HepG2 (cell line): ENCODE results near the gene SYCP2L. TPM values are rescaled to one million over a fixed set of nuclear protein-coding genes. Genes with fewer than 3 reads are reported as not detected.

Source experiments
- ATAC-seq: fragments of 200-7000 bp; cut with Tn5 transposase; 3 replicates; pipeline ENCODE4 v1.9.1; 2020; ENCODE audit warnings: mild to moderate bottlenecking, moderate library complexity
- BruUV-seq: library from RNA; stranded (reverse); fragments of 400-500 nt; replicated peaks from 2 replicates; lab custom pipeline; 2021; lab: Mats Ljungman, UMichigan
- CTCF ChIA-PET: fragments of 300-600 bp; formaldehyde crosslinking; extraction: SDS; loops from one replicate; lab custom pipeline; 2021; ENCODE audit warnings: low total read pairs, inconsistent platforms, low intra/inter-chr PET ratio; lab: Yijun Ruan, JAX
- POLR2A ChIA-PET: fragments of 350-600 bp; sonication (Branson Sonifier 250); formaldehyde crosslinking; loops from one replicate; lab custom pipeline; 2020; ENCODE audit warnings: antibody characterized with exemption, inconsistent platforms; lab: Yijun Ruan, JAX
- DNase-seq: peaks from one replicate; pipeline ENCODE4 v3.0.0-alpha.2; 2015; ENCODE audit warnings: low spot score
- FAIRE-seq: peaks from 3 replicates; lab custom pipeline; 2011; peaks lifted over from hg19 to GRCh38; lab: Jason Lieb, UNC
- H2AFZ ChIP-seq: one replicate; pipeline ENCODE4 v1.6.1; 2011; ENCODE audit warnings: low read length, inconsistent platforms
- H3K27ac ChIP-seq: fragments of 300-600 bp; 3 replicates; pipeline ENCODE4 v1.8.0; 2011; ENCODE audit warnings: mixed run types, mild to moderate bottlenecking, mixed read lengths, low read length, inconsistent platforms; ENCODE audit not compliant: insufficient read depth; ENCODE audit errors: extremely low read length
- H3K27me3 ChIP-seq, 2 experiments: fragments of 200-600 bp in 1 of 2; 2 replicates in 1 of 2; 3 replicates in 1 of 2; pipeline versions ENCODE4 v1.6.0 to v1.8.0; 2011; ENCODE audit warnings: low read length in 2 of 2, mild to moderate bottlenecking in 2 of 2, moderate library complexity in 2 of 2, inconsistent platforms in 1 of 2; ENCODE audit not compliant: insufficient read depth in 2 of 2, control insufficient read depth in 1 of 2
- H3K36me3 ChIP-seq, 2 experiments: fragments of 200-600 bp in 1 of 2; replicated peaks in 1 of 2; 2 replicates in 1 of 2; 3 replicates in 1 of 2; pipeline versions ENCODE4 v1.5.1 to v1.8.0; 2011; ENCODE audit warnings: low read length in 2 of 2, inconsistent platforms in 1 of 2; ENCODE audit not compliant: insufficient read depth in 2 of 2, control insufficient read depth in 1 of 2
- H3K4me1 ChIP-seq: 2 replicates; pipeline ENCODE4 v1.5.1; 2012; ENCODE audit warnings: low read length, inconsistent platforms; ENCODE audit not compliant: insufficient read depth
- H3K4me2 ChIP-seq: 2 replicates; pipeline ENCODE4 v1.6.0; 2011; ENCODE audit warnings: low read depth, low read length, inconsistent platforms
- H3K4me3 ChIP-seq, 3 experiments: fragments of 200-600 bp in 1 of 3; sonication (generic), shearing (Covaris generic) in 1 of 3; replicated peaks in 1 of 3; 2 replicates each; pipeline ENCODE4 v1.5.1; 2011 to 2016; ENCODE audit warnings: low read length in 3 of 3, inconsistent platforms in 2 of 3, low read depth in 2 of 3, mild to moderate bottlenecking in 2 of 3, control low read depth in 1 of 3, mixed read lengths in 1 of 3; ENCODE audit not compliant: insufficient read depth in 1 of 3
- H3K79me2 ChIP-seq: one replicate; pipeline ENCODE4 v1.6.1; 2011; ENCODE audit warnings: low read length, inconsistent platforms; ENCODE audit not compliant: insufficient read depth
- H3K9ac ChIP-seq: 2 replicates; pipeline ENCODE4 v1.6.0; 2011; ENCODE audit warnings: mild to moderate bottlenecking, low read depth, low read length, inconsistent platforms; ENCODE audit not compliant: insufficient read depth
- H3K9me3 ChIP-seq: 2 replicates; pipeline ENCODE4 v1.5.1; 2012; ENCODE audit warnings: mild to moderate bottlenecking, low read length
- H4K20me1 ChIP-seq: 2 replicates; pipeline ENCODE4 v1.6.0; 2011; ENCODE audit warnings: inconsistent platforms, mild to moderate bottlenecking, low read length, moderate library complexity; ENCODE audit not compliant: insufficient read depth
- AFF4 ChIP-seq: sonication (generic); formaldehyde crosslinking; IDR thresholded peaks from 2 replicates; pipeline ENCODE4 v1.4.0; 2020; ENCODE audit warnings: missing genetic modification reagents
- CREB1 ChIP-seq, 2 experiments: fragments of 450-650 bp in 1 of 2; IDR thresholded peaks; 2 replicates each; pipeline ENCODE4 v1.6.1; 2016 to 2017; ENCODE audit warnings: control low read depth in 1 of 2, mild to moderate bottlenecking in 1 of 2, missing compliant biosample characterization in 1 of 2, missing genetic modification characterization in 1 of 2
- DNMT1 ChIP-seq: sonication (generic); formaldehyde crosslinking; IDR thresholded peaks from 2 replicates; pipeline ENCODE4 v1.5.1; 2020; ENCODE audit warnings: mild to moderate bottlenecking, missing genetic modification reagents
- HNRNPH1 ChIP-seq: fragments of 200-400 bp; formaldehyde crosslinking; optimal IDR thresholded peaks from 2 replicates; pipeline ENCODE3; 2017; ENCODE audit warnings: mild to moderate bottlenecking, low read depth, low read length
- MLXIP ChIP-seq: sonication (generic); formaldehyde crosslinking; IDR thresholded peaks from 2 replicates; pipeline ENCODE4 v1.9.0; 2021; ENCODE audit warnings: missing genetic modification reagents, borderline replicate concordance
- PCBP1 ChIP-seq: fragments of 200-400 bp; formaldehyde crosslinking; IDR thresholded peaks from 2 replicates; pipeline ENCODE4 v1.6.1; 2017; ENCODE audit warnings: mild to moderate bottlenecking, low read depth, low read length, borderline replicate concordance
- SP140L ChIP-seq: sonication (generic); formaldehyde crosslinking; IDR thresholded peaks from 2 replicates; pipeline ENCODE4 v1.4.0; 2020; ENCODE audit warnings: missing genetic modification reagents, borderline replicate concordance
- STAT5B ChIP-seq: sonication (generic); formaldehyde crosslinking; IDR thresholded peaks from 2 replicates; pipeline ENCODE4 v1.4.0; 2020; ENCODE audit warnings: missing genetic modification reagents
- TFDP2 ChIP-seq: sonication (generic); formaldehyde crosslinking; IDR thresholded peaks from 2 replicates; pipeline ENCODE4 v1.4.0; 2020; ENCODE audit warnings: missing genetic modification reagents
- ZNF282 ChIP-seq: fragments of 450-650 bp; IDR thresholded peaks from 2 replicates; pipeline ENCODE4 v1.6.1; 2018; ENCODE audit not compliant: partially characterized antibody
- ZNF441 ChIP-seq: sonication (generic); formaldehyde crosslinking; IDR thresholded peaks from 2 replicates; pipeline ENCODE4 v1.7.0; 2021; ENCODE audit warnings: missing genetic modification reagents, borderline replicate concordance
- ZNF792 ChIP-seq: IDR thresholded peaks from 2 replicates; pipeline ENCODE4 v1.6.1; 2016
- WGBS: methylation state at CpG from one replicate; pipeline ENCODE4 v1.1.6; 2017; ENCODE audit warnings: low lambda C conversion rate; 5-methylcytosine and 5-hydroxymethylcytosine counted together
- in situ Hi-C: cut with HindIII; loops from 2 replicates; pipeline ENCODE4 v1.10.0; 2017; ENCODE audit warnings: low pct_unique_long_range_greater_than_20kb; ENCODE audit not compliant: extremely low pct_ligation_motif_present
- intact Hi-C: fragments of 100-400 bp; cut with micrococcal nuclease; formaldehyde crosslinking; loops from one replicate; pipeline ENCODE4 v1.10.0; 2022; ENCODE audit not compliant: unreplicated experiment
- polyA plus RNA-seq, 8 experiments: library from polyadenylated mRNA; depleted of rRNA in 3 of 8; stranded (reverse) in 7 of 8; unstranded in 1 of 8; fragments of >200 nt; fragmentation: Illumina TruSeq in 4 of 8; extraction: Trizol in 4 of 8; gene quantifications; 2 replicates each; pipeline versions ENCODE4 v1.2.1 to v1.2.3, GENCODE V29; 2011 to 2016; ENCODE audit warnings: low read depth in 4 of 8, missing spikeins in 1 of 8, mixed read lengths in 1 of 8; ENCODE audit not compliant: insufficient read depth in 1 of 8
- total RNA-seq, 5 experiments: library from RNA; depleted of rRNA; stranded (reverse); fragments of >200 nt; fragmentation: Illumina TruSeq; extraction: Trizol; gene quantifications; 2 replicates each; pipeline ENCODE4 v1.2.3, GENCODE V29; 2016; ENCODE audit warnings: low read depth in 1 of 5
- TF ChIP-seq, protein P1 (sequence below): sonication (generic); formaldehyde crosslinking; IDR thresholded peaks from 2 replicates; pipeline ENCODE4 v1.4.0; 2020; ENCODE audit warnings: missing genetic modification reagents
- TF ChIP-seq, protein P2 (sequence below): sonication (generic); formaldehyde crosslinking; IDR thresholded peaks from 2 replicates; pipeline ENCODE4 v1.4.0; 2020; ENCODE audit warnings: missing genetic modification reagents; ENCODE audit errors: not compliant biosample characterization

The SYCP2L gene
- total and polyA plus RNA-seq, 2 of the 13 experiments (the other 11 are each of a cell fraction or from before 2014, with no cell fraction given), result 0.22 to 0.54 TPM

- Histone ChIP-seq H3K9me3 (peaks cover 9% of the 10 kb centered on the region; the same call in 1 of the 2 replicates), H3K79me2 (no peaks in the 10 kb centered on the region), H3K4me3 (no peak overlapping the region), H3K9ac (no peak overlapping the region), H3K27me3 (peaks cover 0 to 10% of the 10 kb centered on the region in 2 experiments; a peak in 1 of 5 replicates), H3K36me3 (no peaks in the 10 kb centered on the region), H3K27ac (no peak overlapping the region), H3K4me1 (no peaks in the 10 kb centered on the region), H2AFZ (no peak overlapping the region), H4K20me1 (no peaks in the 10 kb centered on the region), H3K4me2 (no peak overlapping the region)
- intact Hi-C loops (no loop called here), in situ Hi-C loops (no loop called here)
- BruUV-seq, result no TSS peak
- DNase-seq, result no peak
- ATAC-seq, result peak; percentile 48; the same call in 2 of the 3 replicates
- POLR2A ChIA-PET, result no interaction called here
- 85% methylated on average over 3 of the region's 3 CpGs for WGBS
- no peak for FAIRE-seq
- CTCF ChIA-PET, result no interaction called here
- TF ChIP-seq ZNF441 (CRISPR knock-in tag) (no peak), TFDP2 (no peak), DNMT1 (CRISPR knock-in tag) (no peak), AFF4 (CRISPR knock-in tag) (no peak), CREB1 (IDR thresholded peaks at IDR 0.05) (no peak), CREB1 (CRISPR knock-in tag; IDR thresholded peaks at IDR 0.05) (no peak), STAT5B (CRISPR knock-in tag) (no peak), ZNF282 (no peak), PCBP1 (no peak), SP140L (CRISPR knock-in tag) (no peak), HNRNPH1 (no peak), MLXIP (no peak), ZNF792 (CRISPR knock-in tag) (no peak)
- TF ChIP-seq, protein P1, sequence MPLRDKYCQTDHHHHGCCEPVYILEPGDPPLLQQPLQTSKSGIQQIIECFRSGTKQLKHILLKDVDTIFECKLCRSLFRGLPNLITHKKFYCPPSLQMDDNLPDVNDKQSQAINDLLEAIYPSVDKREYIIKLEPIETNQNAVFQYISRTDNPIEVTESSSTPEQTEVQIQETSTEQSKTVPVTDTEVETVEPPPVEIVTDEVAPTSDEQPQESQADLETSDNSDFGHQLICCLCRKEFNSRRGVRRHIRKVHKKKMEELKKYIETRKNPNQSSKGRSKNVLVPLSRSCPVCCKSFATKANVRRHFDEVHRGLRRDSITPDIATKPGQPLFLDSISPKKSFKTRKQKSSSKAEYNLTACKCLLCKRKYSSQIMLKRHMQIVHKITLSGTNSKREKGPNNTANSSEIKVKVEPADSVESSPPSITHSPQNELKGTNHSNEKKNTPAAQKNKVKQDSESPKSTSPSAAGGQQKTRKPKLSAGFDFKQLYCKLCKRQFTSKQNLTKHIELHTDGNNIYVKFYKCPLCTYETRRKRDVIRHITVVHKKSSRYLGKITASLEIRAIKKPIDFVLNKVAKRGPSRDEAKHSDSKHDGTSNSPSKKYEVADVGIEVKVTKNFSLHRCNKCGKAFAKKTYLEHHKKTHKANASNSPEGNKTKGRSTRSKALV (CRISPR knock-in tag), result no peak
- TF ChIP-seq, protein P2, sequence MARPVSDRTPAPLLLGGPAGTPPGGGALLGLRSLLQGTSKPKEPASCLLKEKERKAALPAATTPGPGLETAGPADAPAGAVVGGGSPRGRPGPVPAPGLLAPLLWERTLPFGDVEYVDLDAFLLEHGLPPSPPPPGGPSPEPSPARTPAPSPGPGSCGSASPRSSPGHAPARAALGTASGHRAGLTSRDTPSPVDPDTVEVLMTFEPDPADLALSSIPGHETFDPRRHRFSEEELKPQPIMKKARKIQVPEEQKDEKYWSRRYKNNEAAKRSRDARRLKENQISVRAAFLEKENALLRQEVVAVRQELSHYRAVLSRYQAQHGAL (CRISPR knock-in tag), result no peak
Measured at GRCh38 chr6:10970731-10971130, 83.9 kb downstream of the SYCP2L start.
